SK-N-MC (cell line): ENCODE data around the gene PTPRK.

Experiments used
- EZH2 ChIP-seq: fragments of 200-600 bp; sonication (generic); IDR thresholded peaks from one replicate; pipeline ENCODE4 v1.6.1; 2017; ENCODE audit warnings: antibody characterized with exemption
- FOXP2 ChIP-seq: optimal IDR thresholded peaks from 2 replicates; pipeline ENCODE3; 2011; ENCODE audit warnings: mild to moderate bottlenecking, moderate library complexity; ENCODE audit not compliant: insufficient read depth; ENCODE audit errors: extremely low read length, control extremely low read depth
- POLR2AphosphoS5 ChIP-seq: IDR thresholded peaks from 2 replicates; pipeline ENCODE4 v1.6.1; 2012; ENCODE audit warnings: mild to moderate bottlenecking, low read depth, low read length, borderline replicate concordance

GRCh38 chr6:128079021-128079420 is 441.4 kb downstream of the PTPRK start:
- no peak for TF ChIP-seq POLR2AphosphoS5
- TF ChIP-seq EZH2, result no peak
- TF ChIP-seq FOXP2, result no peak
